Mesodermal cell (in vitro differentiated cells): Measurements from ENCODE around the gene SBNO1.
"Not testable (repeated sequence)": the region's sequence is repeated elsewhere in the genome, so short reads cannot be mapped to it uniquely, and the experiment has no call there.

Experiments used
- H3K27ac ChIP-seq: 2 replicates; pipeline ENCODE4 v1.7.0; 2013; ENCODE audit warnings: mild to moderate bottlenecking, low read depth, low read length, moderate library complexity; ENCODE audit not compliant: severe bottlenecking
- H3K36me3 ChIP-seq: 2 replicates; pipeline ENCODE4 v1.7.1; 2013; ENCODE audit warnings: mild to moderate bottlenecking, low read length, moderate library complexity; ENCODE audit not compliant: control insufficient read depth, insufficient read depth
- H3K4me1 ChIP-seq: one replicate; pipeline ENCODE4 v1.7.1; 2013; ENCODE audit warnings: mild to moderate bottlenecking, low read length; ENCODE audit not compliant: insufficient read depth, control insufficient read depth, poor library complexity, severe bottlenecking
- H3K4me3 ChIP-seq: 2 replicates; pipeline ENCODE4 v1.7.0; 2013; ENCODE audit warnings: low read length, control low read depth, mild to moderate bottlenecking; ENCODE audit not compliant: insufficient read depth, poor library complexity, severe bottlenecking; ENCODE audit errors: extremely low read depth
- H3K9me3 ChIP-seq: 2 replicates; pipeline ENCODE4 v1.7.1; 2013; ENCODE audit warnings: mild to moderate bottlenecking, low read length, moderate library complexity; ENCODE audit not compliant: control insufficient read depth
- WGBS, 2 experiments: methylation state at CpG; one replicate each; pipeline ENCODE4 v1.1.5; 2013; ENCODE audit warnings: missing lambda C conversion rate in 2 of 2; ENCODE audit not compliant: insufficient coverage in 2 of 2; 5-methylcytosine and 5-hydroxymethylcytosine counted together

SBNO1 gene

DNA sequence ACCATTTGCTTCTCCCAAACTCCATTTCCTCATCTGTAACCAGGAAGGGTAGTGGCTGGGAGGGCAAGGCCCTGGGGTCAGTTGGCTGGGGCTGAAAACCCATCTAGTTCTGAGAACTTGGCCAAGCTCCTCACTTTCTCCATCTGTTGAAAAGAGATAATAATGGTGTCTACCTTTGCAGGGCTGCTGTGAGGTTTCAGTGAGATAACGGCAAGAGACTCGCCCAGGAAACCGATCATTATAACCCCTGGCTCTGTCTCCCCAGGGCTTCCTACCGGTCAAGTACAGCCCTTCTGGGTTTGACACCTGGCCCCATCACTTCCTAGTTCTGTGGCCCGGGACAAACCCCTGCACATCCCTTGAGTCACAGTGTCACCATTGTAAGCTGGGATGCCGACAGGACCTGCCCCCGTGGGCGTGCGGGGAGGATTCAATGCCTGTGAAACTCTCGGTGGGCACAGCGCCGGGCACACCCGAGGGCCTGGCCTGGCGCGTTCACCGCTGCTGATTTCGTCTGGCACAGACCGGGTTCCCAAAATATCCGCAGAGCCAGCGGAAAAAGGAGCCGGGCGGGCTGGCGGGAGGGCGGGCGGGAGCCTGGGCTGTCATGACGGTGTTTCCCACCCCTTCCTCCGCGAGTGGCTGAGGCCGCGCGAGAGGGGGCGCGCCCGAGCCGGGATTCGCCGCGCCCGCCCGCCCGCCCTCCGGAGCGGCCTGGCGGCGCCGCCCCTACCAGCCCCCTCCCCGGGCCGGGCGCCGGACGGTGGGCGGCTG, 23.7 kb upstream of the SBNO1 start:
- 2 to 7% methylated on average over 24 to 36 of the region's 52 CpGs for WGBS, 2 experiments
- Histone ChIP-seq H3K4me3 (peak overlapping the region; percentile 36), H3K27ac (peak overlapping the region; percentile 75), H3K4me1 (peaks cover 17% of the 10 kb centered on the region), H3K9me3 (no peaks in the 10 kb centered on the region), H3K36me3 (peaks cover 34% of the 10 kb centered on the region)

- peak overlapping the region; percentile 36 for H3K4me3 ChIP-seq
- H3K36me3 ChIP-seq = peaks cover 27% of the 10 kb centered on the region
- peak overlapping the region; percentile 75 for H3K27ac ChIP-seq
- peaks cover 17% of the 10 kb centered on the region for H3K4me1 ChIP-seq
- no peaks in the 10 kb centered on the region for H3K9me3 ChIP-seq
- WGBS, 2 experiments = 87 to 98% methylated on average over 3 to 6 of the region's 8 CpGs
These were observed 23.0 kb upstream of the SBNO1 start for GRCh38 chr12:123387508-123388176.

GRCh38 chr12:123385536-123385935, 20.9 kb upstream of the SBNO1 start:
- not testable (repeated sequence) for H3K9me3 ChIP-seq, H3K4me3 ChIP-seq, H3K36me3 ChIP-seq, H3K27ac ChIP-seq
- peaks cover 12% of the 10 kb centered on the region for H3K4me1 ChIP-seq
- WGBS, 2 experiments = 86 to 90% methylated on average over 4 to 6 of the region's 9 CpGs

DNA sequence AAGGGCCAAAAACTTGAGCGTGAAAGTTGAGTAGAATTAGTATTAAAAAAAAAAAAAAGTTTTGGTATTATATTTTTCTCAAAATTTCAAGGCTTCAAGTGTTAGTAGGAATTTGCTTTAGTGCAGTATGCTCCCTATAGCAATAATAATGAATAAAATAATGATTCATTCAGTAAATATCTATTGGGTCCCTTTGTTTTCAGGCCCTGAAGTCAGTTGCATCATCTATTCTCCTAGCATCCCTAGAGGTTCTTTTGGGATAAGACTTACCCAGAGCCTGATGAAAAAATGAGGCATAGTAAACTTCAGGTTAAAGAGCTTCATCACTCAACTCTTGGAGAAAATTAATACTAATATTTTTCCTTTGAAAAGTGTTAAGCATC, 20.3 kb upstream of the SBNO1 start:
- H3K27ac ChIP-seq = no peak overlapping the region
- H3K4me3 ChIP-seq = peak overlapping the region; percentile 90
- WGBS, 2 experiments = no CpG with 5 or more reads among the region's 1 CpG
- no peaks in the 10 kb centered on the region for H3K9me3 ChIP-seq
- peaks cover under 1% of the 10 kb centered on the region for H3K36me3 ChIP-seq
- peaks cover 7% of the 10 kb centered on the region for H3K4me1 ChIP-seq

DNA sequence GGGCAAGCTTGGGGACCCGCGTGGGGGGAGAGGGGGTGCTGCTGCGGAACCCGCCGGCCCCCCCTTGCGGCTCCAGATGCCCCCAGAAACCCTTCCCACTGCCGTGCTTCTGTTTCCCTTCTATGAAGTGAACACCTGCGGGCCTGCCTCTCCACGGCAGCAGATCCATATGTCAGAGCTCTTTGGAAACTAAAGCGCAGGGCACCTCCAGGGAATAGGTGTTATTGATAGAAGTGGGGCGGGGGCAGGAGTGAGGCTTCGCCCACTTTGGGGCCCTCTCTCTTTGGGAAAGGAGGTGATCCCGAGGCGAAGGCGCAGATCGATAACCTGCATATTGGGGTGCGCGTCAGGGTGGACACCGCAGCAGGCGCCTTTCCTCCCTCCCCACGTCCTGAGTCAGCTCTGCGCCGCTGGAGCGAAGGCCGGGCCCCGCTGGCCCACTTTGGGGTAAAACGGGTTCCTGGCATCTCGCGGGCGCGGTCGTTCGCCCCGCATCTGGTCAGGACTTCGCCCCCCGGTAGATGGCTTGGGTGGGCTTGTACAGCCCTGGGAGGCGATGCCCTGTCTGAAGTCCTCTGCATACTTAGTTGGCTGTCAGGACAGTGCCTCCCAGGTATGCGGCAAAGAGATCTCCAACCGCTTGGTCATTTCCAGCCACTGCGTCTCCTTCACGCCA, 19.8 kb upstream of the SBNO1 start:
- peak overlapping the region; percentile 90 for H3K4me3 ChIP-seq
- H3K27ac ChIP-seq = peak overlapping the region; percentile 49

DNA sequence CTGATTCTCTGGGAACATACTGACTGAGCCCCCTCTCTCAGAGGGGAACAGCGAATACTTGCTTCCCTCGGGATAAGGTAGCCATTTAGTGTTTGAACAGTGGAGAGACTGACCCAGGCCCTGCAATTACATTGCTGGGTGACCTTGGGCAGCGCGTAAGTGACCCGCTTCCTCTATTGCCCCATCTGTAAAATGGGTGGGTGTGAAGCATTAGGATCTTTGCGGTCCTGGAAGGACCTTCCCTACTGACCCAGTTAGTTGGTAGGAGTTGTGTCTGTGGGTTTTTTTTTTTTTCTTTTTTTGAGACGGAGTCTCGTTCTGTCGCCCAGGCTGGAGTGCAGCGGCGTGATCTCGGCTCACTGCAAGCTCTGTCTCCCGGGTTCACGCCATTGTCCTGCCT, 18.0 kb upstream of the SBNO1 start:
- 100% methylated on average over 5 to 6 of the region's 14 CpGs for WGBS, 2 experiments
- H3K9me3 ChIP-seq = no peaks in the 10 kb centered on the region
- no peak overlapping the region for H3K27ac ChIP-seq
- no peaks in the 10 kb centered on the region for H3K36me3 ChIP-seq
- no peak overlapping the region for H3K4me3 ChIP-seq
- peaks cover under 1% of the 10 kb centered on the region for H3K4me1 ChIP-seq

More for the DNA sequence above, 19.8 kb upstream of the SBNO1 start:
- H3K9me3 ChIP-seq = no peaks in the 10 kb centered on the region
- no peaks in the 10 kb centered on the region for H3K36me3 ChIP-seq
- WGBS, 2 experiments = 2 to 5% methylated on average over 22 to 30 of the region's 41 CpGs
- peaks cover 6% of the 10 kb centered on the region for H3K4me1 ChIP-seq

DNA sequence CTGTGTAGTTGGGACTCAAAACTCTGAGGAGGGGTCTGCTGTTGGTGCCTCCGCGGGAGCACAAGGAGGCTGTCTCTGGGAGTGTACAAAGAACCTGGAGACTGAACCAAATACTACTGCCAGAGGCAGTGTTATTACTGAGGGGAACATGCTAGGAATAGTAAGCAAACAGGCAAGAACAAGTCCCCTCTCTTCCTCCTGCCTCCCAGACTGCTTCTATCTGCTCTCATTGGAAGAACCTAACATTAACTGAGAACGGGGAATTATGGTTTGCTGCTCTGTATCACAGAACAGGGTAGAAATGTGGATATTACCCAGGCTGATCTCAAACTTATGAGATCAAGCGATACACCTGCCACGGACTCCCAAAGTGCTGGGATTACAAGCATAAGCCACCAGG, 14.7 kb upstream of the SBNO1 start:
- H3K9me3 ChIP-seq = no peaks in the 10 kb centered on the region
- no peak overlapping the region for H3K27ac ChIP-seq
- H3K4me1 ChIP-seq = no peaks in the 10 kb centered on the region
- H3K4me3 ChIP-seq = no peak overlapping the region
- 84 to 93% methylated on average over 2 to 3 of the region's 5 CpGs for WGBS, 2 experiments
- no peaks in the 10 kb centered on the region for H3K36me3 ChIP-seq

GRCh38 chr12:123372415-123372814, 7.8 kb upstream of the SBNO1 start:
- not testable (repeated sequence) for H3K36me3 ChIP-seq, H3K27ac ChIP-seq, H3K4me3 ChIP-seq, H3K4me1 ChIP-seq, H3K9me3 ChIP-seq
- no CpG with 5 or more reads among the region's 5 CpGs for WGBS, 2 experiments

DNA sequence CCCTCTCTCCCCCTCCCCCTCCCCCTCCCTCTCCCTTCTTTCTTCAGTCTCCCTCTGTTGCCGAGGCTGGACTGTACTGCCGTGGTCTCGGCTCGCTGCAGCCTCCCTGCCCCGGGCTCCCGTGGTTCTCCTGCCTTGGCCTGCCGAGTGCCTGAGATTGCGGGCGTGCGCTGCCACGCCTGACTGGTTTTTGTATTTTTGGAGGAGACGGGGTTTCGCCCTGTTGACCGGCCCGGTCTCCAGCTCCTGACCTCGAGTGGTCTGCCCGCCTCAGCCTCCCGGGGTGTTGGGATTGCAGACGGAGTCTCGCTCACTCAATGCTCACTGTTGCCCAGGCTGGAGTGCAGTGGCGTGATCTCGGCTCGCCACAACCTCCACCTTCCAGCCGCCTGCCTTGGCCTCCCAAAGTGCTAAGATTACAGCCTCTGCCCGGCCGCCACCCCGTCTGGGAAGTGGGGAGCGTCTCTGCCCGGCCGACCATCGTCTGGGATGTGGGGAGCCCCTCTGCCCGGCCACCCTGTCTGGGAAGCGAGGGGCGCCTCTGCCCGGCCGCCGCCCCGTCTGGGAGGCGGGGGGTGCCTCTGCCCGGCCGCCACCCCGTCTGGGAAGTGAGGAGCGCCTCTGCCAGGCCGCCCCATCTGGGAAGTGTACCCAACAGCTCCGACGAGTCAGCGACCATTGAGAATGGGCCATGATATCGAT, 7.2 kb upstream of the SBNO1 start:
- 94 to 95% methylated on average over 31 to 41 of the region's 48 CpGs for WGBS, 2 experiments

DNA sequence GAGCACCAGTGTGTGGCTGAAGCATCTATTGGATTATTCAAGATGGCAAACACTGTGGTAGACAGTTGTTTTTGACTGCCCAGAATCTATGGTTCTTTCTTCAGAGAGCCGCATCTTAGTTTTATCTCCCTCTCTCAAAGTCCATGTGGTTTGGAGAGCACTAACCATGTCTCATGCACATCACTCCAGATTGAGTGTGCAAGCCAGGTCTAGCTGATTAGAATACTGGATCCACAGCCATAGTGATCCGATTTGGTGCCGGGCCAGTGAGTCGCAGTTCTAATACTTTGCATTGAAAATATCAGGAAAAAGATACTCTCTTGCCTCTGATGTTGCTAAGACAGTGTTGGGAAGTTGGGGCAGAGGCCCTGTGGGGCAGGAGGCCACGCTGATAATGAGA, 4.6 kb upstream of the SBNO1 start:
- 89 to 100% methylated on average over 4 to 5 of the region's 5 CpGs for WGBS, 2 experiments
- Histone ChIP-seq H3K9me3 (no peaks in the 10 kb centered on the region), H3K4me1 (peaks cover 3% of the 10 kb centered on the region), H3K36me3 (no peaks in the 10 kb centered on the region), H3K4me3 (no peak overlapping the region), H3K27ac (no peak overlapping the region)

More for the DNA sequence above, 7.2 kb upstream of the SBNO1 start:
- H3K4me3 ChIP-seq, H3K36me3 ChIP-seq, H3K9me3 ChIP-seq, H3K4me1 ChIP-seq, H3K27ac ChIP-seq: not testable (repeated sequence)
